Measurements from ENCODE around the gene EPB41. TPM values are rescaled to one million over a fixed set of nuclear protein-coding genes. Genes with fewer than 3 reads are reported as not detected.
"Not testable (repeated sequence)": the region's sequence is repeated elsewhere in the genome, so short reads cannot be mapped to it uniquely, and the experiment has no call there.

EPB41 gene
- total and polyA plus RNA-seq, 12 donors: 4.1 to 36.8 (median 23.0) TPM

GRCh38 chr1:29100487-29100886 lies 186.1 kb downstream of the EPB41 start:
- TF ChIP-seq CTCF (IDR thresholded peaks at IDR 0.05): no peak
- H3K36me3 ChIP-seq: peaks cover 0 to 47% (median 0%) of the 10 kb centered on the region in 9 donors

DNA sequence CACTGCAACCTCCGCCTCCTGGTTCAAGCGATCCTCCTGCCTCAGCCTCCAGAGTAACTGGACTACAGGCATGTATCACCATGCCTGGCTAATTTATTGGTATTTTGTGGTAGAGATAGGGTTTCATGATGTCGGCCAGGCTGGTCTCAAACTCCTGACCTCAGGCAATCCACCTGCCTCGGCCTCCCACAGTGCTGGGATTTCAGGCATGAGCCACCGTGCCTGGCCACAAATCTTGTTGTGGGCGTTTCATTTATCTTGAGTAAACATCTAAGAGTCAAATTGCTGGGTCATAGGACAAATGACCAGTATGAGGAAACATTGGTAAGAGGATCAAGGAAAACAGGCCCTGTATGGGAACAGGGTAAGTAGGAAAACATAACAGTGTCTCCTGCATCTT lies 191.5 kb downstream of the EPB41 start:
- ATAC-seq (no peak), DNase-seq (no peak)
- no peak overlapping the region for H3K4me3 ChIP-seq
- H3K27me3 ChIP-seq: no peaks in the 10 kb centered on the region
- intact Hi-C loops (cut with DNase I): no loop called here
- TF ChIP-seq CTCF (IDR thresholded peaks at IDR 0.05): no peak
- H3K4me1 ChIP-seq: no peaks in the 10 kb centered on the region
- H3K27ac ChIP-seq: no peak overlapping the region
- H3K36me3 ChIP-seq: peaks cover 0 to 43% (median 0%) of the 10 kb centered on the region in 9 donors
- WGBS, 2 donors: 92 to 93% methylated on average over 6 of the region's 6 CpGs
- H3K9me3 ChIP-seq: no peaks in the 10 kb centered on the region

More at GRCh38 chr1:29100487-29100886, 186.1 kb downstream of the EPB41 start:
- ATAC-seq: no peak
- no peaks in the 10 kb centered on the region for H3K4me1 ChIP-seq
- DNase-seq: no peak
- intact Hi-C loops (cut with DNase I): no loop called here
- no peak overlapping the region for H3K4me3 ChIP-seq
- H3K27ac ChIP-seq: no peak overlapping the region
- H3K9me3 ChIP-seq: no peaks in the 10 kb centered on the region
- WGBS, 2 donors: 93 to 100% methylated on average over 1 of the region's 1 CpG
- H3K27me3 ChIP-seq: no peaks in the 10 kb centered on the region

DNA sequence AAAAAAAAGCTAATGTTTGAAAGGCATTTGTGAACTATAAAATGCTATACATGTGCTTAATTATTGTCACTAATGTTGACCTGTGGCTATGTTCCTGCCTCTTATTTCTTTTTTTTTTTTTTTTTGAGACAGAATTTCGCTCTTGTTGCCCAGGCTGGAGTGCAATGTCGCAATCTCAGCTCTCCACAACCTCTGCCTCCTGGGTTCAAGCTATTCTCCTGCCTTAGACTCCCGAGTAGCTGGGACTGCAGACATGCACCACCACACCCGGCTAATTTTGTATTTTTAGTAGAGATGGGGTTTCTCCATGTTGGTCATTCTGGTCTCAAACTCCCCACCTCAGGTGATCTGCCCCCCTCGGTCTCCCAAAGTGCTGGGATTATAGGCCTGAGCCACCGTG lies 193.7 kb downstream of the EPB41 start:
- H3K4me3 ChIP-seq; intact Hi-C loops (cut with DNase I); H3K9me3 ChIP-seq; H3K27ac ChIP-seq; H3K27me3 ChIP-seq; ATAC-seq; H3K4me1 ChIP-seq; DNase-seq: not testable (repeated sequence)
- peaks cover 0 to 44% (median 8%) of the 10 kb centered on the region in 9 donors for H3K36me3 ChIP-seq
- WGBS, 2 donors: 96 to 97% methylated on average over 6 of the region's 6 CpGs

- no peak for TF ChIP-seq CTCF (IDR thresholded peaks at IDR 0.05)
- no peak for ATAC-seq
- Histone ChIP-seq H3K4me3 (no peak overlapping the region), H3K36me3 (peaks cover 0 to 85% (median 8%) of the 10 kb centered on the region in 9 donors), H3K27ac (no peak overlapping the region), H3K4me1 (no peaks in the 10 kb centered on the region), H3K27me3 (no peaks in the 10 kb centered on the region), H3K9me3 (no peaks in the 10 kb centered on the region)
- WGBS, 2 donors: 84 to 87% methylated on average over 7 of the region's 7 CpGs
- intact Hi-C loops (cut with DNase I): no loop called here
- DNase-seq: no peak
These were observed 198.5 kb downstream of the EPB41 start for GRCh38 chr1:29112705-29113412.

GRCh38 chr1:29113413-29114117 lies 199.2 kb downstream of the EPB41 start:
- ATAC-seq (no peak), DNase-seq (no peak)
- Histone ChIP-seq H3K36me3 (peaks cover 0 to 84% (median 8%) of the 10 kb centered on the region in 9 donors), H3K27ac (no peak overlapping the region), H3K4me1 (no peaks in the 10 kb centered on the region), H3K9me3 (no peaks in the 10 kb centered on the region), H3K27me3 (no peaks in the 10 kb centered on the region), H3K4me3 (no peak overlapping the region)
- 70 to 78% methylated on average over 6 of the region's 6 CpGs for WGBS, 2 donors
- intact Hi-C loops (cut with DNase I): no loop called here
- TF ChIP-seq CTCF (IDR thresholded peaks at IDR 0.05): no peak
